HepG2 (cell line): ENCODE data around the gene CDX2. TPM values are rescaled to one million over a fixed set of nuclear protein-coding genes. Genes with fewer than 3 reads are reported as not detected.
A peak's percentile ranks its signal among the peaks of the same experiment; 100 is the strongest.

Experiments used
- CEBPG ChIP-seq: IDR thresholded peaks from 2 replicates; pipeline ENCODE4 v1.6.1; 2016
- FLYWCH1 ChIP-seq: sonication (generic); formaldehyde crosslinking; IDR thresholded peaks from 2 replicates; pipeline ENCODE4 v1.8.1; 2023; ENCODE audit warnings: mild to moderate bottlenecking, missing genetic modification reagents
- GPBP1L1 ChIP-seq: sonication (generic); formaldehyde crosslinking; IDR thresholded peaks from 2 replicates; pipeline ENCODE4 v1.5.0; 2020; ENCODE audit warnings: mild to moderate bottlenecking, missing genetic modification reagents
- HOXA5 ChIP-seq: sonication (generic); formaldehyde crosslinking; IDR thresholded peaks from 2 replicates; pipeline ENCODE4 v1.4.0; 2020; ENCODE audit warnings: missing genetic modification reagents
- IRX3 ChIP-seq: sonication (generic); formaldehyde crosslinking; IDR thresholded peaks from 2 replicates; pipeline ENCODE4 v1.8.1; 2023; ENCODE audit warnings: mild to moderate bottlenecking, low read depth, missing genetic modification reagents, borderline replicate concordance
- MAZ ChIP-seq, 2 experiments: sonication (generic) in 1 of 2; formaldehyde crosslinking in 1 of 2; IDR thresholded peaks; 2 replicates each; pipeline versions ENCODE4 v1.5.0 to v1.6.1; 2012 to 2020; ENCODE audit warnings: low read depth in 2 of 2, mild to moderate bottlenecking in 2 of 2, borderline replicate concordance in 1 of 2, improper control_type of control experiment in 1 of 2, low read length in 1 of 2, missing genetic modification reagents in 1 of 2, moderate library complexity in 1 of 2
- MTA1 ChIP-seq: sonication (generic); formaldehyde crosslinking; IDR thresholded peaks from 2 replicates; pipeline ENCODE4 v1.4.0; 2020; ENCODE audit warnings: missing genetic modification reagents, mild to moderate bottlenecking, borderline replicate concordance
- PHF20 ChIP-seq: sonication (generic); formaldehyde crosslinking; IDR thresholded peaks from 2 replicates; pipeline ENCODE4 v1.5.0; 2020; ENCODE audit warnings: mild to moderate bottlenecking, missing genetic modification reagents
- SMYD3 ChIP-seq: sonication (generic); formaldehyde crosslinking; IDR thresholded peaks from 2 replicates; pipeline ENCODE4 v1.8.1; 2023; ENCODE audit warnings: mild to moderate bottlenecking, missing genetic modification reagents
- TOE1 ChIP-seq: sonication (generic); formaldehyde crosslinking; IDR thresholded peaks from 2 replicates; pipeline ENCODE4 v1.4.0; 2020; ENCODE audit warnings: mild to moderate bottlenecking, missing genetic modification reagents
- ZFP36 ChIP-seq: fragments of 150-350 bp; IDR thresholded peaks from 2 replicates; pipeline ENCODE4 v1.6.1; 2018; ENCODE audit warnings: borderline replicate concordance, low read length, low read depth; ENCODE audit not compliant: partially characterized antibody
- ZNF430 ChIP-seq: sonication (generic); formaldehyde crosslinking; IDR thresholded peaks from 2 replicates; pipeline ENCODE4 v1.9.0; 2021; ENCODE audit warnings: mild to moderate bottlenecking, missing genetic modification reagents
- ZNF646 ChIP-seq: sonication (generic); formaldehyde crosslinking; IDR thresholded peaks from 2 replicates; pipeline ENCODE4 v1.9.0; 2021; ENCODE audit warnings: mild to moderate bottlenecking, missing genetic modification reagents
- polyA plus RNA-seq, 8 experiments: library from polyadenylated mRNA; depleted of rRNA in 3 of 8; stranded (reverse) in 7 of 8; unstranded in 1 of 8; fragments of >200 nt; fragmentation: Illumina TruSeq in 4 of 8; extraction: Trizol in 4 of 8; gene quantifications; 2 replicates each; pipeline versions ENCODE4 v1.2.1 to v1.2.3, GENCODE V29; 2011 to 2016; ENCODE audit warnings: low read depth in 4 of 8, missing spikeins in 1 of 8, mixed read lengths in 1 of 8; ENCODE audit not compliant: insufficient read depth in 1 of 8
- total RNA-seq, 5 experiments: library from RNA; depleted of rRNA; stranded (reverse); fragments of >200 nt; fragmentation: Illumina TruSeq; extraction: Trizol; gene quantifications; 2 replicates each; pipeline ENCODE4 v1.2.3, GENCODE V29; 2016; ENCODE audit warnings: low read depth in 1 of 5
- TF ChIP-seq, protein P1 (sequence below): sonication (generic); formaldehyde crosslinking; IDR thresholded peaks from 2 replicates; pipeline ENCODE4 v1.4.0; 2020; ENCODE audit warnings: mild to moderate bottlenecking, missing genetic modification reagents
- TF ChIP-seq, protein P2 (sequence below): sonication (generic); formaldehyde crosslinking; IDR thresholded peaks from 2 replicates; pipeline ENCODE4 v1.9.0; 2021; ENCODE audit warnings: missing genetic modification reagents, mild to moderate bottlenecking, borderline replicate concordance

Gene CDX2
- total and polyA plus RNA-seq, 2 of the 13 experiments (the other 11 are each of a cell fraction or from before 2014, with no cell fraction given): 0.04 TPM; not detected in 1

GRCh38 chr13:27960362-27961226, 8.5 kb downstream of the CDX2 start (continued):
- TF ChIP-seq ZNF646 (CRISPR knock-in tag) (no peak; the same call in 1 of the 2 replicates), PHF20 (CRISPR knock-in tag) (no peak), IRX3 (CRISPR knock-in tag) (peak; percentile 79; the same call in 1 of the 2 replicates), ZFP36 (peak; percentile 56), ZNF430 (CRISPR knock-in tag) (peak; percentile 82; the same call in 1 of the 2 replicates), CEBPG (CRISPR knock-in tag) (peak; percentile 79), MAZ (IDR thresholded peaks at IDR 0.05; ENCODE audit: borderline replicate concordance, low read depth, low read length) (no peak; the same call in 1 of the 2 replicates), MAZ (CRISPR knock-in tag; IDR thresholded peaks at IDR 0.05; ENCODE audit: low read depth) (peak; percentile 60), GPBP1L1 (no peak), SMYD3 (CRISPR knock-in tag) (no peak), HOXA5 (CRISPR knock-in tag) (peak; percentile 76; the same call in 1 of the 2 replicates), TOE1 (CRISPR knock-in tag) (no peak), FLYWCH1 (no peak), MTA1 (CRISPR knock-in tag) (peak; percentile 96; the same call in 1 of the 2 replicates)
- TF ChIP-seq, protein P1, sequence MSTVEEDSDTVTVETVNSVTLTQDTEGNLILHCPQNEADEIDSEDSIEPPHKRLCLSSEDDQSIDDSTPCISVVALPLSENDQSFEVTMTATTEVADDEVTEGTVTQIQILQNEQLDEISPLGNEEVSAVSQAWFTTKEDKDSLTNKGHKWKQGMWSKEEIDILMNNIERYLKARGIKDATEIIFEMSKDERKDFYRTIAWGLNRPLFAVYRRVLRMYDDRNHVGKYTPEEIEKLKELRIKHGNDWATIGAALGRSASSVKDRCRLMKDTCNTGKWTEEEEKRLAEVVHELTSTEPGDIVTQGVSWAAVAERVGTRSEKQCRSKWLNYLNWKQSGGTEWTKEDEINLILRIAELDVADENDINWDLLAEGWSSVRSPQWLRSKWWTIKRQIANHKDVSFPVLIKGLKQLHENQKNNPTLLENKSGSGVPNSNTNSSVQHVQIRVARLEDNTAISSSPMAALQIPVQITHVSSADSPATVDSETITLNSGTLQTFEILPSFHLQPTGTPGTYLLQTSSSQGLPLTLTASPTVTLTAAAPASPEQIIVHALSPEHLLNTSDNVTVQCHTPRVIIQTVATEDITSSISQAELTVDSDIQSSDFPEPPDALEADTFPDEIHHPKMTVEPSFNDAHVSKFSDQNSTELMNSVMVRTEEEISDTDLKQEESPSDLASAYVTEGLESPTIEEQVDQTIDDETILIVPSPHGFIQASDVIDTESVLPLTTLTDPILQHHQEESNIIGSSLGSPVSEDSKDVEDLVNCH (CRISPR knock-in tag): no peak
- TF ChIP-seq, protein P2, sequence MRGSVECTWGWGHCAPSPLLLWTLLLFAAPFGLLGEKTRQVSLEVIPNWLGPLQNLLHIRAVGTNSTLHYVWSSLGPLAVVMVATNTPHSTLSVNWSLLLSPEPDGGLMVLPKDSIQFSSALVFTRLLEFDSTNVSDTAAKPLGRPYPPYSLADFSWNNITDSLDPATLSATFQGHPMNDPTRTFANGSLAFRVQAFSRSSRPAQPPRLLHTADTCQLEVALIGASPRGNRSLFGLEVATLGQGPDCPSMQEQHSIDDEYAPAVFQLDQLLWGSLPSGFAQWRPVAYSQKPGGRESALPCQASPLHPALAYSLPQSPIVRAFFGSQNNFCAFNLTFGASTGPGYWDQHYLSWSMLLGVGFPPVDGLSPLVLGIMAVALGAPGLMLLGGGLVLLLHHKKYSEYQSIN (CRISPR knock-in tag): no peak
